ENCODE measurements around the gene ZDHHC14.

ZDHHC14 gene

DNA sequence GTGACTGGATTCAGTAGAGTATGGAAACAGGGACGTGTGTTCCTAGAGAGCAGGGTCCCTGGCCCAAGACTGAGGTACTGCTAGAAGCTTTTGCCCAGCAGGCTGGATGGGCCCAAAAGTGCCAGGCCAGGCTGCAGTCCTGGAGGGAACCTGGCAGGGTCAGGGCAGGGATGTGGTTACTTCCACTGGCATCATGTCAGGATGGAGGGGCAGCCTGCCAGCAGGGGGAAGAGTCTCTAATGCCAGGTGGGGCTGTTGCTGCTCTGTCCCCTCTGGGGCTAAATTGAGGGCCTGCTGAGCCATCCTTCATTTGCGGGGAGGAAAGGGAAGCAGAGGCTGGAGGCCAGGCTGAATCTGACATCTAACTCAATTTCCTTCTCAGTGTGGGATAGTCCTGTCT, 17.2 kb downstream of the ZDHHC14 start:
- ChIA-PET POLR2A (no interaction called here), CTCF (no interaction called here)

DNA sequence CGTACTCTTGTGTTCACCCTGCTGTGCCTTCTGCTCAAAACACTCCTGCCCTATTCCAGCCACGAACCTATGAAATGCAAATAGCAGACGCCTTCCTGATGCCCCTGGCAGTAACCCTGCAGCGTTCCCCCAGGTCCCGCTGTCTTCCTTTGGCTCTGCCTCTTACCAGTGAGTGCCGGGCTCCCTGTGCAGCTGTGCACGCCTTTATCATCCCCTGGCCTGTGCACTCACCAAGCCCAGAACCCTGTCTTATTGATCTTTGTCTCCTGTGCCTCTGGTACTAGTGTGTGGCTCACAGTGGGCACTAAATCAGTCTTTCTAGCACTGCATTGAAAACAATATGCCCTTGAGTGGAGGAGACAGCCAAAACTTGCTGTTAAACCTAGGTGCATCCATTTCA, 19.7 kb downstream of the ZDHHC14 start:
- ChIA-PET CTCF (no interaction called here), POLR2A (no interaction called here)
- TF ChIP-seq, protein P1, sequence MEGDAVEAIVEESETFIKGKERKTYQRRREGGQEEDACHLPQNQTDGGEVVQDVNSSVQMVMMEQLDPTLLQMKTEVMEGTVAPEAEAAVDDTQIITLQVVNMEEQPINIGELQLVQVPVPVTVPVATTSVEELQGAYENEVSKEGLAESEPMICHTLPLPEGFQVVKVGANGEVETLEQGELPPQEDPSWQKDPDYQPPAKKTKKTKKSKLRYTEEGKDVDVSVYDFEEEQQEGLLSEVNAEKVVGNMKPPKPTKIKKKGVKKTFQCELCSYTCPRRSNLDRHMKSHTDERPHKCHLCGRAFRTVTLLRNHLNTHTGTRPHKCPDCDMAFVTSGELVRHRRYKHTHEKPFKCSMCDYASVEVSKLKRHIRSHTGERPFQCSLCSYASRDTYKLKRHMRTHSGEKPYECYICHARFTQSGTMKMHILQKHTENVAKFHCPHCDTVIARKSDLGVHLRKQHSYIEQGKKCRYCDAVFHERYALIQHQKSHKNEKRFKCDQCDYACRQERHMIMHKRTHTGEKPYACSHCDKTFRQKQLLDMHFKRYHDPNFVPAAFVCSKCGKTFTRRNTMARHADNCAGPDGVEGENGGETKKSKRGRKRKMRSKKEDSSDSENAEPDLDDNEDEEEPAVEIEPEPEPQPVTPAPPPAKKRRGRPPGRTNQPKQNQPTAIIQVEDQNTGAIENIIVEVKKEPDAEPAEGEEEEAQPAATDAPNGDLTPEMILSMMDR (IDR thresholded peaks at IDR 0.05; ENCODE audit: insufficient read depth, low read length, missing control alignments) = no peak
- no peak for DNase-seq (ENCODE audit: low read depth, low spot score)
- no peak overlapping the region for H3K4me3 ChIP-seq (ENCODE audit: low read depth, low read length)

More for the DNA sequence above, 17.2 kb downstream of the ZDHHC14 start:
- TF ChIP-seq, protein P1 (IDR thresholded peaks at IDR 0.05; ENCODE audit: insufficient read depth, low read length, missing control alignments) = no peak
- no peak for DNase-seq (ENCODE audit: low read depth, low spot score)
- no peak overlapping the region for H3K4me3 ChIP-seq (ENCODE audit: low read depth, low read length)

DNA sequence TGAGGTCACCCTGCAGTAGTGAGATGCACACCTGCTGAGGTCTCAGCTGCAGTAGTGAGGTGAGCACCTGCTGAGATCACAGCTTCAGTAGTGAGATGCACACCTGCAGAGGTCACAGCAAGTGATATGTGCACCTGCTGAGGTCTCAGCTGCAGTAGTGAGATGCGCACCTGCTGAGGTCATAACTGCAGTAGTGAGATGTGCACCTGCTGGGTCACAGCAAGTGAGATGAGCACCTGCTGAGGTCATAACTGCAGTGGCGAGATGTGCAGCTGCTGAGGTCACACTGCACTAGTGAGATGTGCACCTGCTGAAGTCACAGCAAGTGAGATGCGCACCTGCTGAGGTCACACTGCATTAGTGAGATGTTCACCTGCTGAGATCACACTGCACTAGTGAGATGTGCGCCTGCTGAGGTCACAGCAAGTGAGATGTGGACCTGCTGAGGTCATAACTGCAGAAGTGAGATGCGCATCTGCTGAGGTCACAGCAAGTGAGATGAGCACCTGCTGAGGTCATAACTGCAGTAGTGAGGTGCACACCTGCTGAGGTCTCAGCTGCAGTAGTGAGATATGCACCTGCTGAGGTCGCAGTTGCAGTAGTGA, 20.8 kb downstream of the ZDHHC14 start:
- TF ChIP-seq, protein P1 (IDR thresholded peaks at IDR 0.05; ENCODE audit: insufficient read depth, low read length, missing control alignments) = no peak
- POLR2A ChIA-PET = no interaction called here
- CTCF ChIA-PET = no interaction called here
- DNase-seq (ENCODE audit: low read depth, low spot score) = no peak
- no peak overlapping the region for H3K4me3 ChIP-seq (ENCODE audit: low read depth, low read length)

DNA sequence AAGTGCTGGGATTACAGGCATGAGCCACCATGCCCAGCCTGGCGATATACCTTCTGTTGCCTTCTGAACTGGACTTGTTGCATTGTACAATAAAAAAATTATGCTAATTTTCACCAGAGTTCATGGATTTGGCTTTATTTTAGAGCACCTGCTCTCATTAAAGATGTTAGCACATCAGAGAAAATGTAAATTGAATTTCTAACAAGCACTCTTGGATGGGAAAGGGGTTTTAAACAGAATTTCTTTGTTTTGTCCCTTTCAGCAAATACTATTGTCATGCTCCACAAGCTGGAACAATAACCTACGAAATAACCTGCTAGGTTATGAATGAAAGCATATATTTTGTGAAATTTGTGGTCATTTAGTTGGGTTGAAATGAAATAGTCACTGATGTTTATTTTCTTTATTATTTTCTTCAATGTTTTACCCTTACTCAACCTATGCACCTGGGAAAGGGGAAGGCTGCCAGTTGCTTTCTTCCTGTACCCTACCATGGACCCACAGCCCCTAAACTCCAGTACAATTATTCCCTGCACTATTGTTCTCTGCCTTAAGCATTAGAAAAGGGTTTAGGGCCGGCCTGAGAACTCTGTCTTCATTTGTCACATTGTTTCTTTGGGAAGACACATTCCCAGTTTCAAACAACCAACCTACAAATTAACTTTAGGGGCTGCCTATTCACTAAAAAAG, 22.2 kb downstream of the ZDHHC14 start:
- TF ChIP-seq, protein P1 (IDR thresholded peaks at IDR 0.05; ENCODE audit: insufficient read depth, low read length, missing control alignments) = no peak
- H3K4me3 ChIP-seq (ENCODE audit: low read depth, low read length) = no peak overlapping the region
- DNase-seq (ENCODE audit: low read depth, low spot score) = no peak
- ChIA-PET CTCF (no interaction called here), POLR2A (no interaction called here)

- H3K4me3 ChIP-seq (ENCODE audit: low read depth, low read length) = no peak overlapping the region
- ChIA-PET POLR2A (no interaction called here), CTCF (no interaction called here)
- TF ChIP-seq, protein P1 (IDR thresholded peaks at IDR 0.05; ENCODE audit: insufficient read depth, low read length, missing control alignments) = no peak
- no peak for DNase-seq (ENCODE audit: low read depth, low spot score)
Measured at GRCh38 chr6:157403686-157404051, 22.7 kb downstream of the ZDHHC14 start.

GRCh38 chr6:157405986-157406385, 25.0 kb downstream of the ZDHHC14 start:
- POLR2A ChIA-PET = no interaction called here

More at GRCh38 chr6:157405986-157406385, 25.0 kb downstream of the ZDHHC14 start:
- TF ChIP-seq, protein P1 (IDR thresholded peaks at IDR 0.05; ENCODE audit: insufficient read depth, low read length, missing control alignments) = no peak
- no peak overlapping the region for H3K4me3 ChIP-seq (ENCODE audit: low read depth, low read length)
- DNase-seq (ENCODE audit: low read depth, low spot score) = no peak
- CTCF ChIA-PET = interaction anchor here (1.2 kb wide), 1 partner anchor 10 kb away, joined by 3 read pairs; no protein-coding TSS in a partner anchor

Measured in AG04449 (cell line).